HK-2 (cell line): ENCODE results near the gene ADARB2.
"Not testable (repeated sequence)": the region's sequence is repeated elsewhere in the genome, so short reads cannot be mapped to it uniquely, and the experiment has no call there.

Experiments
- DNase-seq: peaks from one replicate; pipeline ENCODE4 v3.0.0-alpha.2; 2018; ENCODE audit not compliant: unreplicated experiment

The ADARB2 gene

GRCh38 chr10:1616701-1617100 lies 120.6 kb downstream of the ADARB2 start:
- not testable (repeated sequence) for DNase-seq

DNA sequence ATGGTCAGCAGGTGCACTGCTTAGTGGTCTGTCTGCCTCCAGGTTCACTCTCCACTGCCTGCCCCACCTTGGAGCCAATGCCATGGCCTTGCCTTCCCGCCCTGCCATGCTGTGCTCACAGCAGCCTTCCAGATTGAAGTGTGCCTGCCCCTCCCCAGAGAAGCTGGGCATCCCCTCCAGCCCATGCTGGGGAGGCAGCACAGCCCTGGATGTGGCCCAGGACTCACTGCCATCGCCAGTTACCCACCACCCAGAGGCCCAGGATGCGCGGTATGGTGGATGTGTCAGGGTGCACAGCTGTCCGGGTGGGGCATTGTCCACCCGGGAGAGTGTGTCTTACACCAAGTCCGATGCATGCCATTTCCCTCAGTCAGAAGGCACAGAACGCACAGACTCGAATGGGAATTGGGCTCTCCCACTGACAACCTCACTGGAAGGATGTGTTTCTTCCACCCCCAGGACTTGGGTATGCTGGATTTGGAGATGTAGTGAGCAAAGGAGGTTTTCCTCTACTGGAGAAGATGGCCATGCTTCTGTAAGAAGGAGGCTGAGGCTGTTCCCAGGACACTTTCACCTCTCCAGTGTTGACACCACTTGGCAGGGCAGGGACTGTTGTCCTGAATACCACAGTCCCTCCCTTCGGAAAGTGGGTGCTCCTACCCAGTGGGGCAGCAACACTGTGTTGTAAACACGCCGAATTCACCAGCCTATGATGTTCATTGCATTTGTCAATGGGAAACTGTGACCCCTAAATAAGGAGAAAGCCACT lies 122.0 kb downstream of the ADARB2 start:
- no peak for DNase-seq

DNA sequence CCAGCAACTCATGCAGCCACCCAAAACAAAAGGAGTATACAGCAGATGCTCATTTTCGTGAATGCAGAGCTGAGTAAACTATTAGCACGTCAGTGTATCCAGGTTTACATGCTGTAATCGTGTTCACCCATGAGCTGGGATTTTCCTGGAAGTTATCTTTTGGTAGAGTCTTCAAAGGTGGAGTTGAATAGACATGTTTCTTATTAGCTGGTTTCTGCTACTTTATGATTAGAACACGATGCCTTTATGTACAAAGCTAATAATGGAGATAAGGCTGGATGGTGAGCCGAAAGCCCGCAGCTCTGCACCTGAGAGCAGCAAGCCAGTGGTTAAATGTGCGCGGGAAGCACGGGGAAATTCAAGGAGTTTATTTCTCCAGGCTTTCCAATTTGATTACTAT lies 123.8 kb downstream of the ADARB2 start:
- no peak for DNase-seq

DNA sequence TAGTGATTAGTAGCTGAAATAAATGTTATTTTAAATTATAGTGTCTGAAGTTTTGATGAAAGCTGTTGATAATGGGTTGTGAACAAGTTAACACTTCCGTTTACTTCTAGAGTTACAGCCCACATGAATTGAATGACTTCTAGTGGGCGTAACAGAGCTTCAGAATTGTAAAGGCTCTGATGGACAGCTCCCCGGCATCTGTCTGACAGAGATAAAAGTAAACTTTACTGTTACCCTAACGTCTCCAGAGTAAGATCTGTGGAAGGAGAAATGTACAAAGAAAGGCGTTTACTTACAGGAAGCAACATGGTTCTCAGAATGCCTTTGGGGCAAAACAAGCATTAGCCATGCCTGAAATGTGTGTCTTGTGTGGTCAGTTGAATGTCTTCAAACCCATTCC lies 124.4 kb downstream of the ADARB2 start:
- no peak for DNase-seq

DNA sequence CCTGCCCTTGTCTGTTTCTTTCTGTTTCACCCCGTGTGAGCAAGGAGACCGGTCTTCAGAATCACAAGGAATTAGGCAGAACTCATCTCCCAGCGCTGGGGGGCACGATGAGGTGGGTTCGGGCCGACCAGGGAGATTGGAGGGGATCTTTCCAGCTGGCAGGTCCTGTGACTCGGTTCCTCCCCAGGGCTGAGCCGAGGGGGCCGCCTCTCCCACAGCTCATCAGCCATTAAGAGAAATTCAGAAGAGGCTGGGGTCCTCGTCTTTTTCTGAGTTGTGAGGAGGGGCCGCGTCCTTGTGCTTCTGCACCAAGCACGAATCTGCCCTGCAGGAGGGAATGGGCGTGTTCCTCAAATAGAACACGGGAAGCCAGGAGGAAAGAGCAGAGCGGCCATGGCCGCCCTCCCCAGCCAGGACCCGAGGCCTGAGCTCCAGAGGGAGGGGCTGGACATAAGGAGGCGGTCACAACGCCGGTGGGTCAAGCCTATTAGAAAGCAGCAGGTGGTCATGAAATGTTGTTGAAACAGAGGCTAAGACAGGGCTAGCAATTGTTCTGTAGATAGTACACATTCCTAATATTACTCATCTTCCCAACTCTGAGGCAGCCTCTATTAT lies 125.3 kb downstream of the ADARB2 start:
- no peak for DNase-seq

GRCh38 chr10:1610986-1611770 lies 126.1 kb downstream of the ADARB2 start:
- no peak for DNase-seq

- no peak for DNase-seq
These were observed 127.7 kb downstream of the ADARB2 start for GRCh38 chr10:1609648-1609970.

- DNase-seq, result no peak
These were observed 128.3 kb downstream of the ADARB2 start for GRCh38 chr10:1608851-1609647.

DNA sequence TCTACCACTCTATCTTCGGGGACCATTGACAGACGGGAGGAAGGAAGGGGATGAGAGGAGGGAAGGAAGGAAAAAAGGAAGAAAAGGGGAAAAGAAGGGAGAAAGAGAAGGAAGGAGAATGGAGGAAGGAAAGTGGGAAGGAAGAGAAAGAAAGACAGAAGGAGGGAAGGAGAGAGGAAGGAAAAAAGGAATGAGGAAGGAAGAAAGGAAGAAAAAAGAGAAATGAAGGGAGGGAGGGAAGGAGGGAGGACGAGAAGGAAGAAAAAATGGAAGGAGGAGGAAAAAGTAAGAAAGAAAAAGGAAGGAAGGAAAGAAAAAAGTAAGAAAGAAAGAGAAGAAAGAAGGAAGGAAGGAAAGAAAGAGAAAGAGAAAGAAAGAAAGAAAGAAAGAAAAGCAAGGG lies 128.9 kb downstream of the ADARB2 start:
- DNase-seq, result no peak

- no peak for DNase-seq
These were observed 129.9 kb downstream of the ADARB2 start for GRCh38 chr10:1607466-1607865.

GRCh38 chr10:1605999-1606940 lies 131.1 kb downstream of the ADARB2 start:
- no peak for DNase-seq

- DNase-seq, result no peak
These were observed 132.2 kb downstream of the ADARB2 start for GRCh38 chr10:1605121-1605520.

DNA sequence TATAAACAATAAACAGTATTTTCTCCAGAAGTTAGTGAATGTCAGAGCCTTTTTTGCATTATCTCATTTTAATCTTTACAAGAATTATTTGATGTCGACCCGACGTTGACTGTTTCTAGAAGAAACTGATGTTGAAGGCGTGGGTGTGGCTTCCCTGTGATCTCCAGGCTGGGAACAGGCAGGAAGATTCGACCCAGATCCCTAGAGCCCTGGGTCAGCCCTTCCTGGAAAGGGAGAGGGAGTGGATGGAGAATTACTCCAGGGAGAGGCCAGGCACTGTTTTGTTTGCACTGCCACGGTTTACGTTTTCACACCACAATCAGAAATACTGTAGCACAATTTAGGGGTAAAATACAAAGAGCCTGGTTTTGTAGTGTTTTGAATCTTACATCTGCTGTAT lies 133.1 kb downstream of the ADARB2 start:
- DNase-seq, result no peak

DNA sequence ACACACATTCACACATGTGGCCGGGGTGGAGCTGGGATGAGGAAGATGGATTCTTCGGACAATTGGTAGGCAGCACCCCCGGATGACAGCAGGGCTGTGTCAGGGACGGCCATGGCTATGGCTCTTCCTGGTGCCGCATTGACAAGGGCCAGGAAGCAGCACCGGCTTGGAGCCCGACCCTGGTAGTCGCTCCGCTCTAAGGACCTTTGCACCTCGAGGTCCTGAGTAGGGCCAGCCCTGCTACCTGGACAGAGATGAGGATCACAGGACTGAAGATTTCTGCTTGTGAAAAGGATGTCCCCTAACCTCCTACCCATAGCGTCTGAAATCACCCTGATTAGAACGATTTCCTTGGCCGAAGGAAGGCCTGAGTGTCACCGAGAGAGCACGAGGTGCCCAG lies 134.1 kb downstream of the ADARB2 start:
- DNase-seq, result no peak

DNA sequence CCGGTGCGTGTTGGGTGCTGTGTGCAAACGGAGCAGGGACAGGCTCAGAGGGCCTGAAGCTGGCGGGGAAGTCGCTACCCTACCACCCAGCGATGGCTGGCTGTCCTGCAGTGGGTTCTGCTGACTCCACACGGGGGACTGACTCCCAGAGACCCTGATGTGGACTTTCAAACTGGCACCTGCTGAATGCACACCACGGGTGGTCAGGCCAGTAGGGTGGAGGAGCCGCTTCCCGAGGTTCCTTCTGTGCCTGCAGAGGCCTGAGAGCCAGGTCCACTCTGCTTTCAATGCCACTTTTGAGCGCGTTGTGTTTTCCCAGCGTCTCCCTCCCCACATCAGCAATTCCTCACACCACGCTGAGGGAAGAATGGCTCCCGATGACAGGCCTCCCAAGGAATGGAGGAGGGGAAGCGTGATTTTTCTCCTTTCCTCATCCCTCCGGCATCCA lies 135.3 kb downstream of the ADARB2 start:
- DNase-seq, result no peak

DNA sequence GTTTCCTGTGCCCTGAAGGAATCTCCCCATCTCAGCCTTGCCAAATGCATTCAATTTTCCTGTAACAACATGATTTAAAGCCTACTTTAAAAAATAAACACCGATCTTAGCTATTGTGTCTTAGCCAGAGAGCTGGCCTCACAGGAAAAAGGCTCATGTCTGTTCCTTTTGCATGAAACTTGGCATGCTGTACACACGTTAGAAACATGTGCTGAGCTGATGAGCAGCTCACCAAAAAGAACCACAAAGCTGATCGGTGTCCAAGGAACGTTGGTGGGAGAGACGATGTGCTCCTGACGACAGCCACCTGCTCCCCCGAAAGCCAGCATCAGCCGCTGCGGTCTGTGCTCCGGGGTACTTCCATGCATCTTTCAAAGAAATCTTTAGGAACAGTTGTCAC lies 135.9 kb downstream of the ADARB2 start:
- no peak for DNase-seq

DNA sequence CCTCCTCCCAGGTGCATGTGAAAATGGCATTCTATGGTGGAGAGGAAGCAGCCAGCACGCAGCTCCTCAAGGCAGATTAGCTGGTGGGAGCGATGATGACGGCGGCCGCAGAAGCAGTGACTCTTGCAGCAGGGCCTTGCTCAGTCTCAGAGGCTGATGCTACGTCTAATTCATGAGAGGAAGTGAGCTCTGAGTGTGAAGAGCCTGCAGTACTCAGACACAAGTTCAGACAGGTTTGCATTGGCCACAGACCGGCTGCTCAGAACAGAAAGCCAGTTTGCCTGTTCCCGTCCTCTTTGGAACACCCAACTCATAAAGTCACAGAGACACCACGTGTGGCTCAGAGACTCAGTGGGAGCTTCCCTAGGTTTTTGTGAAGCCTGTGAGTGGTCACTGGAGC lies 136.5 kb downstream of the ADARB2 start:
- no peak for DNase-seq

DNA sequence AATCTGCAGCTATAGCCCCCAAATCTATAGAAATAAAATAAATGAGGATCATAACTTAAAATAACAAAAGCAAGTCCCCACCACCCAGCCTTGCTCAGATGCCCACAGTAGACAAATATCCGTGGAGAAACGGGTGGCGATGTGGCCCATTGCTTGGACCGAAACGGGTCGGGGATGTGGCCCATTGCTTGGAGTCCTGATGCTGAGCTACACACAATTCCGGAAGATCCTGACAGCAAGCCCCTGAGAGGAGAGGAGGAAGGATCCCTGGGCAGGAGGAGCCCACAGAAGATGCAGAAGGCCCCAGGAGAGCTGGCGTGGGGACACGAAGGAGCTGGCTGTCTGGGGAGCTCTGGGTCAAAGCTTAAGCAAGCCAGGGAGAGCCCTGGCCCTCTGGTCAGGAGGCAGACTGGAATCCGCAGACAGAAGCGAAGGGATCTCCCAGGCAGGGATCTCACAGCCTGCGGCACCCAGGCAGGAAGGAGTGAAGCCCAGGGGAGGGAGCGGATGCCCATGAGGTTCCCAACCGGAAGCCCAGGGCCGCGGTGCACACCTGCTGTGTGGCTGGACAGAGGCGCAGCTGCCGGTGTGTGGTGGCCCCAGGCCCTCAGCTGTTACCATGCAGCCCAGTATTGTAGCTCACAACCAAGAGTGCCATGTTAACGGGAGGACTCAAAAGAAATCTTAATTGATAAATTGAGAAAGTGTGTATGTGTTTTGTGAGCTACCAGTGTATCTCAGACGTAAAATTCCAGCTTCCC lies 138.8 kb downstream of the ADARB2 start:
- DNase-seq, result no peak

GRCh38 chr10:1597370-1598146 lies 139.8 kb downstream of the ADARB2 start:
- DNase-seq, result no peak
